SK-N-SH treated with all-trans-retinoic acid at 6 μM for 48 hours (cell line): ENCODE measurements around the gene MINK1.

Source experiments
- ATAC-seq: fragments of 200-7000 bp; cut with Tn5 transposase; 3 replicates; pipeline ENCODE4 v1.9.1; 2020; ENCODE audit warnings: mild to moderate bottlenecking, moderate library complexity
- BACH2 ChIP-seq: fragments of 250-450 bp; sonication (Bioruptor Pico); IDR thresholded peaks from 2 replicates; pipeline ENCODE4 v1.9.0; 2021; ENCODE audit warnings: mild to moderate bottlenecking, borderline replicate concordance
- CSDC2 ChIP-seq: fragments of 250-450 bp; sonication (Bioruptor Pico); IDR thresholded peaks from 2 replicates; pipeline ENCODE4 v1.5.0; 2020; ENCODE audit warnings: mild to moderate bottlenecking, moderate library complexity
- ESRRG ChIP-seq: fragments of 250-450 bp; sonication (Bioruptor Pico); IDR thresholded peaks from 2 replicates; pipeline ENCODE4 v1.6.1; 2021; ENCODE audit warnings: mild to moderate bottlenecking
- GLIS3 ChIP-seq: fragments of 250-450 bp; sonication (Bioruptor Pico); IDR thresholded peaks from 2 replicates; pipeline ENCODE4 v1.5.0; 2020; ENCODE audit warnings: mild to moderate bottlenecking, moderate library complexity
- OSR1 ChIP-seq: fragments of 250-450 bp; sonication (Bioruptor Pico); IDR thresholded peaks from 2 replicates; pipeline ENCODE4 v1.8.0; 2022; ENCODE audit warnings: moderate library complexity, mild to moderate bottlenecking, inconsistent platforms
- PPARA ChIP-seq: fragments of 250-450 bp; sonication (Bioruptor Pico); IDR thresholded peaks from 2 replicates; pipeline ENCODE4 v1.5.0; 2020; ENCODE audit warnings: mild to moderate bottlenecking, borderline replicate concordance
- SNAI2 ChIP-seq: fragments of 250-450 bp; sonication (Bioruptor Pico); IDR thresholded peaks from 2 replicates; pipeline ENCODE4 v1.5.0; 2020; ENCODE audit warnings: mild to moderate bottlenecking, moderate library complexity
- TCF4 ChIP-seq: fragments of 250-450 bp; sonication (Bioruptor Pico); IDR thresholded peaks from 2 replicates; pipeline ENCODE4 v1.8.0; 2021; ENCODE audit warnings: mild to moderate bottlenecking, moderate library complexity, borderline replicate concordance
- TOX ChIP-seq: fragments of 250-450 bp; sonication (Bioruptor Pico); IDR thresholded peaks from 2 replicates; pipeline ENCODE4 v1.8.0; 2021; ENCODE audit warnings: mild to moderate bottlenecking, moderate library complexity, borderline replicate concordance
- ZC3H10 ChIP-seq: fragments of 250-450 bp; sonication (Bioruptor Pico); IDR thresholded peaks from 2 replicates; pipeline ENCODE4 v1.5.1; 2021; ENCODE audit warnings: mild to moderate bottlenecking, moderate library complexity
- ZFP3 ChIP-seq: fragments of 250-450 bp; sonication (Bioruptor Pico); IDR thresholded peaks from 2 replicates; pipeline ENCODE4 v1.5.0; 2020; ENCODE audit warnings: mild to moderate bottlenecking, moderate library complexity
- ZFP30 ChIP-seq: fragments of 450-650 bp; formaldehyde crosslinking; IDR thresholded peaks from 2 replicates; pipeline ENCODE4 v1.5.0; 2022; ENCODE audit warnings: mild to moderate bottlenecking, moderate library complexity
- ZNF565 ChIP-seq: fragments of 450-650 bp; formaldehyde crosslinking; conservative IDR thresholded peaks from 2 replicates; pipeline ENCODE4 v1.5.0; 2020; ENCODE audit warnings: low read depth, mild to moderate bottlenecking, moderate library complexity
- ZNF70 ChIP-seq: fragments of 450-650 bp; formaldehyde crosslinking; IDR thresholded peaks from 2 replicates; pipeline ENCODE4 v1.5.0; 2020; ENCODE audit warnings: mild to moderate bottlenecking, moderate library complexity
- TF ChIP-seq, protein P1 (sequence below): fragments of 250-450 bp; sonication (Bioruptor Pico); IDR thresholded peaks from 2 replicates; pipeline ENCODE4 v1.5.0; 2020; ENCODE audit warnings: mild to moderate bottlenecking, moderate library complexity
- TF ChIP-seq, protein P2 (sequence below): fragments of 250-450 bp; sonication (Bioruptor Pico); IDR thresholded peaks from 2 replicates; pipeline ENCODE4 v1.5.1; 2021; ENCODE audit warnings: mild to moderate bottlenecking, moderate library complexity
- TF ChIP-seq, protein P3 (sequence below): fragments of 250-450 bp; sonication (Bioruptor Pico); IDR thresholded peaks from 2 replicates; pipeline ENCODE4 v1.8.0; 2021; ENCODE audit warnings: low read depth, mild to moderate bottlenecking, moderate library complexity, borderline replicate concordance
- TF ChIP-seq, protein P4 (sequence below): fragments of 250-450 bp; sonication (Bioruptor Pico); IDR thresholded peaks from 2 replicates; pipeline ENCODE4 v1.5.1; 2020; ENCODE audit warnings: low read depth, mild to moderate bottlenecking, moderate library complexity
- TF ChIP-seq, protein P5 (sequence below): fragments of 250-450 bp; sonication (Bioruptor Pico); IDR thresholded peaks from 2 replicates; pipeline ENCODE4 v1.8.0; 2020; ENCODE audit warnings: mild to moderate bottlenecking, moderate library complexity, borderline replicate concordance

Gene MINK1

DNA sequence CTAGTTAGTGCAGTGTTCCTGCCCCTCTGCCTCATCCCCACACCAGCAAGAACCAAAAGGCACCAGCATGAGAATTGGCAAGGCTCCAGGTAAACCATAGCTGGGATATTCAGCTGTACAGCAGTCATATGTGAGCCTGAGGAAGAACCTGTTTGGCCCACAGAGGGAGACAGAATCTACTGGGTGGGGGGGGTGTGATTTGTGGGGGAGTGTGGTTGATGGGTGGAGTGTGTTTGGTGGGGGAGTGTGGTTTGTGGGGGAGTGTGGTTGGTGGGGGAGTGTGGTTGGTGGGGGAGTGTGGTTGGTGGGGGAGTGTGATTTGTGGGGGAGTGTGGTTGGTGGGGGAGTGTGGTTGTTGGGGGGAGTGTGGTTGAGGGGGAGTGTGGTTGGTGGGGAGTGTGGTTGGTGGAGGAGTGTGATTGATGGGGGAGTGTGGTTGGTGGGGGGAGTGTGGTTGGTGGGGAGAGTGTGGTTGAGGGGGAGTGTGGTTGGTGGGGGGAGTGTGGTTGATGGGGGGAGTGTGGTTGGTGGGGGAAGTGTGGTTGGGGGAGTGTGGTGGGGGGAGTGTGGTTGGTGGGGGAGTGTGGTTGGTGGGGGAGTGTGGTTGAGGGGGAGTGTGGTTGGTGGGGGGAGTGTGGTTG is 19.5 kb downstream of the MINK1 start:
- TF ChIP-seq TOX (no peak), GLIS3 (CRISPR knock-in tag) (no peak), SNAI2 (no peak), CSDC2 (CRISPR knock-in tag) (no peak), ESRRG (CRISPR knock-in tag) (no peak)
- TF ChIP-seq, all 23 proteins: peak for 0
- ATAC-seq: peak; percentile 67

DNA sequence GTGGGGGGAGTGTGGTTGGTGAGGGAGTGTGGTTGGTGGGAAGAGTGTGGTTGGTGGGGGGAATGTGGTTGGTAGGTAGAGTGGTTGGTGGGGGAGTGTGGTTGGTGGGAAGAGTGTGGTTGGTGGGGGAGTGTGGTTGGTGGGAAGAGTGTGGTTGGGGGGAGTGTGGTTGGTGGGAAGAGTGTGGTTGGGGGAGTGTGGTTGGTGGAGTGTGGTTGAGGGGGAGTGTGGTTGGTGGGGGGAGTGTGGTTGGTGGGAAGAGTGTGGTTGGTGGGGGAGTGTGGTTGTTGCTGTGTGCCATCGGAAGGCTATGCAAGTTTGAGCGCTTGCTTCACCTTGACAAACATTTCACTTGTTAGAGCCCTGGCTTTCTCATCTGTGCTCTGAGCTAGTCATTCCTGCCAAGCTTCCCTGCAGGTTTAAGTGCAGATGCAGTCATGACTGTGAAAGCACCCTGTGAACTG is 20.1 kb downstream of the MINK1 start:
- TF ChIP-seq TOX (no peak), CSDC2 (CRISPR knock-in tag) (no peak), ESRRG (CRISPR knock-in tag) (no peak), SNAI2 (no peak), ZC3H10 (CRISPR knock-in tag) (no peak), ZNF565 (CRISPR knock-in tag) (no peak), OSR1 (CRISPR knock-in tag) (no peak), PPARA (CRISPR knock-in tag) (no peak), BACH2 (CRISPR knock-in tag) (no peak), ZFP30 (CRISPR knock-in tag) (no peak), TCF4 (no peak), ZNF70 (CRISPR knock-in tag) (no peak)
- TF ChIP-seq, protein P1, sequence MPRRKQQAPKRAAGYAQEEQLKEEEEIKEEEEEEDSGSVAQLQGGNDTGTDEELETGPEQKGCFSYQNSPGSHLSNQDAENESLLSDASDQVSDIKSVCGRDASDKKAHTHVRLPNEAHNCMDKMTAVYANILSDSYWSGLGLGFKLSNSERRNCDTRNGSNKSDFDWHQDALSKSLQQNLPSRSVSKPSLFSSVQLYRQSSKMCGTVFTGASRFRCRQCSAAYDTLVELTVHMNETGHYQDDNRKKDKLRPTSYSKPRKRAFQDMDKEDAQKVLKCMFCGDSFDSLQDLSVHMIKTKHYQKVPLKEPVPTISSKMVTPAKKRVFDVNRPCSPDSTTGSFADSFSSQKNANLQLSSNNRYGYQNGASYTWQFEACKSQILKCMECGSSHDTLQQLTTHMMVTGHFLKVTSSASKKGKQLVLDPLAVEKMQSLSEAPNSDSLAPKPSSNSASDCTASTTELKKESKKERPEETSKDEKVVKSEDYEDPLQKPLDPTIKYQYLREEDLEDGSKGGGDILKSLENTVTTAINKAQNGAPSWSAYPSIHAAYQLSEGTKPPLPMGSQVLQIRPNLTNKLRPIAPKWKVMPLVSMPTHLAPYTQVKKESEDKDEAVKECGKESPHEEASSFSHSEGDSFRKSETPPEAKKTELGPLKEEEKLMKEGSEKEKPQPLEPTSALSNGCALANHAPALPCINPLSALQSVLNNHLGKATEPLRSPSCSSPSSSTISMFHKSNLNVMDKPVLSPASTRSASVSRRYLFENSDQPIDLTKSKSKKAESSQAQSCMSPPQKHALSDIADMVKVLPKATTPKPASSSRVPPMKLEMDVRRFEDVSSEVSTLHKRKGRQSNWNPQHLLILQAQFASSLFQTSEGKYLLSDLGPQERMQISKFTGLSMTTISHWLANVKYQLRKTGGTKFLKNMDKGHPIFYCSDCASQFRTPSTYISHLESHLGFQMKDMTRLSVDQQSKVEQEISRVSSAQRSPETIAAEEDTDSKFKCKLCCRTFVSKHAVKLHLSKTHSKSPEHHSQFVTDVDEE (CRISPR knock-in tag): no peak
- TF ChIP-seq, protein P2, sequence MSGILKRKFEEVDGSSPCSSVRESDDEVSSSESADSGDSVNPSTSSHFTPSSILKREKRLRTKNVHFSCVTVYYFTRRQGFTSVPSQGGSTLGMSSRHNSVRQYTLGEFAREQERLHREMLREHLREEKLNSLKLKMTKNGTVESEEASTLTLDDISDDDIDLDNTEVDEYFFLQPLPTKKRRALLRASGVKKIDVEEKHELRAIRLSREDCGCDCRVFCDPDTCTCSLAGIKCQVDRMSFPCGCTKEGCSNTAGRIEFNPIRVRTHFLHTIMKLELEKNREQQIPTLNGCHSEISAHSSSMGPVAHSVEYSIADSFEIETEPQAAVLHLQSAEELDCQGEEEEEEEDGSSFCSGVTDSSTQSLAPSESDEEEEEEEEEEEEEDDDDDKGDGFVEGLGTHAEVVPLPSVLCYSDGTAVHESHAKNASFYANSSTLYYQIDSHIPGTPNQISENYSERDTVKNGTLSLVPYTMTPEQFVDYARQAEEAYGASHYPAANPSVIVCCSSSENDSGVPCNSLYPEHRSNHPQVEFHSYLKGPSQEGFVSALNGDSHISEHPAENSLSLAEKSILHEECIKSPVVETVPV: no peak
- TF ChIP-seq, protein P3, sequence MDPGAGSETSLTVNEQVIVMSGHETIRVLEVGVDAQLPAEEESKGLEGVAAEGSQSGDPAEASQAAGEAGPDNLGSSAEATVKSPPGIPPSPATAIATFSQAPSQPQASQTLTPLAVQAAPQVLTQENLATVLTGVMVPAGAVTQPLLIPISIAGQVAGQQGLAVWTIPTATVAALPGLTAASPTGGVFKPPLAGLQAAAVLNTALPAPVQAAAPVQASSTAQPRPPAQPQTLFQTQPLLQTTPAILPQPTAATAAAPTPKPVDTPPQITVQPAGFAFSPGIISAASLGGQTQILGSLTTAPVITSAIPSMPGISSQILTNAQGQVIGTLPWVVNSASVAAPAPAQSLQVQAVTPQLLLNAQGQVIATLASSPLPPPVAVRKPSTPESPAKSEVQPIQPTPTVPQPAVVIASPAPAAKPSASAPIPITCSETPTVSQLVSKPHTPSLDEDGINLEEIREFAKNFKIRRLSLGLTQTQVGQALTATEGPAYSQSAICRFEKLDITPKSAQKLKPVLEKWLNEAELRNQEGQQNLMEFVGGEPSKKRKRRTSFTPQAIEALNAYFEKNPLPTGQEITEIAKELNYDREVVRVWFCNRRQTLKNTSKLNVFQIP: no peak
- TF ChIP-seq, protein P4, sequence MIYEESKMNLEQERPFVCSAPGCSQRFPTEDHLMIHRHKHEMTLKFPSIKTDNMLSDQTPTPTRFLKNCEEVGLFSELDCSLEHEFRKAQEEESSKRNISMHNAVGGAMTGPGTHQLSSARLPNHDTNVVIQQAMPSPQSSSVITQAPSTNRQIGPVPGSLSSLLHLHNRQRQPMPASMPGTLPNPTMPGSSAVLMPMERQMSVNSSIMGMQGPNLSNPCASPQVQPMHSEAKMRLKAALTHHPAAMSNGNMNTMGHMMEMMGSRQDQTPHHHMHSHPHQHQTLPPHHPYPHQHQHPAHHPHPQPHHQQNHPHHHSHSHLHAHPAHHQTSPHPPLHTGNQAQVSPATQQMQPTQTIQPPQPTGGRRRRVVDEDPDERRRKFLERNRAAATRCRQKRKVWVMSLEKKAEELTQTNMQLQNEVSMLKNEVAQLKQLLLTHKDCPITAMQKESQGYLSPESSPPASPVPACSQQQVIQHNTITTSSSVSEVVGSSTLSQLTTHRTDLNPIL: no peak
- ATAC-seq: no peak

DNA sequence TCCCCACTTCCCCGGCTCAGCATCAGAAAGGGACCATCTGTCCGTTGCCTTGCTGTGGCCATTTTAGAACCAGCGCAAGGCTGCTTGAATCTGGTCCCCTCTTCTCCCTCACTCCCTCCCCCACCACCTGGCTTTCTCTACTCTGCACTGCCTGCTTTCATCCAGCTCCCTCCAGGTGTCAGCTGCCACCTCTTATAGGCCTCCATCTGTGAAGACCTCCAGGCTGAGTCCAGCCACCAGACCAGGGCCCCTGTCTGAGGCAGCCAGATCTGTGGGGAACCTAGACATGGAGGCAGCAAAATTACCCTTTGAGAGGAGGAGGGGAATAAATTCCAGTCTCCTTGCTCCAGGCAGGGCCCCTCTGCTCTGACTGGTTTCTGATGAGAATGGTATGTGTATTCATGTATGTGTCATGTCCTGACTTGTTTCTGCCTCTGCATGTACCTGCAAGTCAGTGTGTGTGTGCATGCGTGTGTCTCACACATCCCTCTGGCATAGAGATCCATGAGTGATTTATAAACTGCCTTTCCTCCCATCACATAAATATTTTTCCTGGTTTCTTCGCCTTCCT is 21.1 kb downstream of the MINK1 start:
- ATAC-seq: no peak

More for the DNA sequence above, 21.1 kb downstream of the MINK1 start:
- TF ChIP-seq GLIS3 (CRISPR knock-in tag): no peak
- TF ChIP-seq ZFP30 (CRISPR knock-in tag): no peak
- TF ChIP-seq OSR1 (CRISPR knock-in tag): no peak
- TF ChIP-seq, protein P2: no peak
- TF ChIP-seq ESRRG (CRISPR knock-in tag): no peak
- TF ChIP-seq, protein P5, sequence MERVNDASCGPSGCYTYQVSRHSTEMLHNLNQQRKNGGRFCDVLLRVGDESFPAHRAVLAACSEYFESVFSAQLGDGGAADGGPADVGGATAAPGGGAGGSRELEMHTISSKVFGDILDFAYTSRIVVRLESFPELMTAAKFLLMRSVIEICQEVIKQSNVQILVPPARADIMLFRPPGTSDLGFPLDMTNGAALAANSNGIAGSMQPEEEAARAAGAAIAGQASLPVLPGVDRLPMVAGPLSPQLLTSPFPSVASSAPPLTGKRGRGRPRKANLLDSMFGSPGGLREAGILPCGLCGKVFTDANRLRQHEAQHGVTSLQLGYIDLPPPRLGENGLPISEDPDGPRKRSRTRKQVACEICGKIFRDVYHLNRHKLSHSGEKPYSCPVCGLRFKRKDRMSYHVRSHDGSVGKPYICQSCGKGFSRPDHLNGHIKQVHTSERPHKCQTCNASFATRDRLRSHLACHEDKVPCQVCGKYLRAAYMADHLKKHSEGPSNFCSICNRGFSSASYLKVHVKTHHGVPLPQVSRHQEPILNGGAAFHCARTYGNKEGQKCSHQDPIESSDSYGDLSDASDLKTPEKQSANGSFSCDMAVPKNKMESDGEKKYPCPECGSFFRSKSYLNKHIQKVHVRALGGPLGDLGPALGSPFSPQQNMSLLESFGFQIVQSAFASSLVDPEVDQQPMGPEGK (CRISPR knock-in tag): no peak
- no peak for TF ChIP-seq ZNF565 (CRISPR knock-in tag)
- TF ChIP-seq ZFP3 (CRISPR knock-in tag): no peak
- TF ChIP-seq, protein P1 (CRISPR knock-in tag): no peak
- no peak for TF ChIP-seq ZNF70 (CRISPR knock-in tag)
